Activated effector memory CD4-positive, alpha-beta T cell treated with anti-CD3 and anti-CD28 coated beads, Interleukin-2, amount 50 U/mL, for 16 hours (primary cell): ENCODE data around the gene ZNF683.
"Not testable (repeated sequence)": the region's sequence is repeated elsewhere in the genome, so short reads cannot be mapped to it uniquely, and the experiment has no call there.

Experiments used
- DNase-seq: peaks from one replicate; pipeline ENCODE4 v3.0.0-alpha.2; 2020

ZNF683 gene

GRCh38 chr1:26335774-26336476 is 36.6 kb downstream of the ZNF683 start:
- no peak for DNase-seq

GRCh38 chr1:26333312-26333711 is 39.2 kb downstream of the ZNF683 start:
- DNase-seq = not testable (repeated sequence)

- DNase-seq = no peak
These were observed 42.3 kb downstream of the ZNF683 start for GRCh38 chr1:26330276-26330675.

DNA sequence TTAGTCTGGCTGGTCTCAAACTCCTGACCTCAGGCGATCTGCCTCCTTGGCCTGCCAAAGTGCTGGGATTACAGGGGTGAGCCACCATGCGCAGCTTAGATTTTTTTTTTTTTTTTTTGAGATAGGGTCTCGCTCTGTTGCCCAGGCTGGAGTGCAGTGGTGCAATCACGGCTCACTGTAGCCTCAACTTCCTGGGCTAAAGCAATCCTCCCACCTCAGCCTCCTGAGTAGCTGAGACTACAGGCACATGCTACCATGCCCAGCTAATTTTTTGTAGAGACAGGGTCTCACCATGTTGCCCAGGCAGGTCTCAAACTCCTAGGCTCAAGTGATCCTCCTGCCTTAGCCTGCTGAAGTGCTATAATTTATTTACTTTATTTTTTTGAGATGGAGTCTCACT is 43.2 kb downstream of the ZNF683 start:
- not testable (repeated sequence) for DNase-seq

DNA sequence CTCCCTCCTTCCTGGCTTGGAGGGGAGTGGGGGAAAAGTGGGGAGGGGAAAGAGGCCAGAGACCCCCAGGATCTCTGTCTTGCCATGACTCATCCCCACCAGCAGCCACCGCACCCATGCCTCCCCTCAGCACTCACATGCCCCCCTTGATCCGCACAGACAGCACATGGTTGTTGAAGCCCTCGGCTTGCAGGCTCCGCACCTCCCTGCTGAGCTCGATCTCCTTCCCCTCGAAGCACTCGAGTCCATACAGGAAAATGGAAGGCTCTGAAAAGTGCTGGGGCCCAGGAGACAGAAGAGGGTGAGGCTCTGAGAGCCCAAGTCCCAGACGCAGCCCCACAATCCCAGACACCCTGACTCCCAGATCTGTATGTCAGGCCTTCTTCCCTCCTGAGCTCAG is 44.0 kb downstream of the ZNF683 start:
- DNase-seq = no peak

GRCh38 chr1:26327956-26328362 is 44.6 kb downstream of the ZNF683 start:
- DNase-seq = no peak

GRCh38 chr1:26324550-26324949 is 48.0 kb downstream of the ZNF683 start:
- no peak for DNase-seq

- DNase-seq = no peak
These were observed 49.2 kb downstream of the ZNF683 start for GRCh38 chr1:26323382-26323781.

GRCh38 chr1:26322042-26322331 is 50.6 kb downstream of the ZNF683 start:
- DNase-seq = no peak

- DNase-seq = peak; percentile 97
These were observed 51.1 kb downstream of the ZNF683 start for GRCh38 chr1:26321315-26322041.

GRCh38 chr1:26320896-26321295 is 51.7 kb downstream of the ZNF683 start:
- no peak for DNase-seq

DNA sequence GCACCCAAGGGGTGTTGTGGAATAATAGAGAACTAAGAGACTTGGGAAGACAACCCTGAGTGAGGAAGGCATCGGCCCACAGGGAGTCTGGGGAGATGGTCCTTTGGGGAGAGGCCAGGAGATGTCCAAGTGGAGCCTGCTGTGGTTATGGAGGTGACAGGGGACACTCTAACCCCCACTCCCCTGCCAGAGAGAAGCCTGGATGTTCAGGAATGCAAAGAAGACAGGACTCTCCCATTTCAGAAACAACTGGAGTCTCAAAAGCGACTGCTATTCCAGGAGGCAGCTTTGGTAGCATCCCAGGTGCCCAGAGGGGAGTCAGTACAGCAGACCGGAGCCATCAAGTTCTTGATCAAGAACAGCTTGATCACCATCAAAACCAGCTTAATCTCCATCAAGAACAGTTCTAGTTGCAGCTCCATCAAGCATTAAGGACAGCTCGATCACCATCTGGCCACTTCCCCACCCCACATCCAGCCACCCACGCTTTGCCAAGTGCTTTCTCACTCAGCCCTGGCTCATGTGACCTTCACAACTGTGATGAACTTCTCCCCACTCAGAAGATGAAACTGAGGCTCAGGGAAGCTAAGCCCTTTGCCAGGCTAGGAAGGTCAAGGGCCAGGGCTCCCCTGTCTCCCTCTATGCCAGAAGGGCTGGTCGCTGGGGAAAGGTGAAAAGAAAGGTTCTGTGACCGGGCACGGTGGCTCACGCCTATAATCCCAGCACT is 54.0 kb downstream of the ZNF683 start:
- peak; percentile 79 for DNase-seq

DNA sequence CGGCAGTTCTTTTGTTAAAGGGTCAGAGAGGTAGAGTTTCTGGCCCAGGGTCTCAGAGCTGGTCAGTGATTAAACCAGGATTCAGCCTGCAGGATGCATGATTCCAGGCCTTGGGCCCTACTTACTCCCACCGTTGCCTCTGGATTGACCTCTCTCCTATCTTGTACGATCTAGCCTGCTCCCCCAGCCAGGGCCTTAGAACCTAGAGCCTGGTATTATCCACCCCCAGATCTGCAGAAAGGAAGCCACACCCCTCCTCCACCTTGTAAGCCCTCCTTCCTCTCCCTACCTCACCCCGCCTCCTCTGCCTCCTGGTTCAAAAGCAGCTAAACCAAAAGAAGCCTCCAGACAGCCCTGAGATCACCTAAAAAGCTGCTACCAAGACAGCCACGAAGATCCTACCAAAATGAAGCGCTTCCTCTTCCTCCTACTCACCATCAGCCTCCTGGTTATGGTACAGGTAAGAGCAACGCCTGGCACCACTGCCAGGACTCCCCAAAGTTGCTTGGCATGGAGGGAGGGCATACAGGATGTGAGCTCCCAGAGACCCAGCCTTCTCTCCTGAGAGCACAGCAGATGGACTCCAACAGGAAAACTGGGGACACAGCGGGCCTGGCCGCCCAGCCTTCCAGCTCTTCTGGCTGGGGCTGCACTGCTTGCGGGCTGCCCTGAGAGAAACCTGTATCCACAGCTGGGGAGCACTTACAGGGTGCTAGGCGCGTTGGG is 54.8 kb downstream of the ZNF683 start, which contains the start of gene CD52:
Gene CD52, plus strand, starts transcription at position 347 of the 726 bp plus-strand sequence. Its CDS starts 60 bp downstream, at position 407.
- DNase-seq = peak; percentile 86

DNA sequence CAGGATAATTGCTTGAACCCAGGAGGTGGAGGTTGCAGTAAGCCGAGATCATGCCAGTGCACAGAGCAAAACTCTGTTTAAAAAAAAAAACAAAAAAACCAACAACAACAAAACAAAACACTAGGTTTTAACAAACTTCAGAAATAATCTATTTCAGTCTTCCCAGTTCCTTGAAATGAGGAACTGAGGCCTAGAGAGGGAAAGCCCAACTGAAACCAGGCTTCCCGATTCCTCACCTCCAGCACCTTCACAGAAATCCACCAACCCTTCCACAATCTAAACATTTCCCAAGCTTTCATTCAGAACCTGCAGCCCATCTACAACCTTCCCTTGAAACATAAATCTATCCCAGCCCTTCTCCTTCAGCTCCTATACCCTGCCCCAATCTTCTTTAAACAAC is 55.4 kb downstream of the ZNF683 start:
- no peak for DNase-seq

GRCh38 chr1:26315874-26316850 is 56.4 kb downstream of the ZNF683 start:
- DNase-seq = no peak

- no peak for DNase-seq
These were observed 58.0 kb downstream of the ZNF683 start for GRCh38 chr1:26314501-26314900.
